ENCODE data around the gene GAREM1. TPM values are rescaled to one million over a fixed set of nuclear protein-coding genes. Genes with fewer than 3 reads are reported as not detected.

The GAREM1 gene
- total and polyA plus RNA-seq, 8 donors = 2.5 to 60.3 (median 16.2) TPM

GRCh38 chr18:32252141-32252860 lies 218.4 kb downstream of the GAREM1 start:
- Histone ChIP-seq H3K9me3 (no peaks in the 10 kb centered on the region), H3K4me1 (no peaks in the 10 kb centered on the region), H3K36me3 (no peaks in the 10 kb centered on the region), H3K27ac (no peak overlapping the region), H3K27me3 (no peaks in the 10 kb centered on the region), H3K4me3 (no peak overlapping the region)
- 69 to 83% (median 80%) methylated on average over 8 of the region's 8 CpGs for WGBS, 5 donors
- TF ChIP-seq POLR2A (IDR thresholded peaks at IDR 0.05) = no peak
- no peak for DNase-seq
- intact Hi-C loops (cut with DNase I; ENCODE audit: low total_unique reads) = no loop called here

- TF ChIP-seq EP300 (IDR thresholded peaks at IDR 0.05) (no peak), POLR2AphosphoS5 (IDR thresholded peaks at IDR 0.05) (no peak), CTCF (IDR thresholded peaks at IDR 0.05) (no peak)
- no peak for DNase-seq
- H3K4me1 ChIP-seq = no peaks in the 10 kb centered on the region
- 37 to 63% (median 50%) methylated on average over 3 of the region's 3 CpGs for WGBS, 5 donors
- H3K36me3 ChIP-seq = no peaks in the 10 kb centered on the region
- H3K27ac ChIP-seq = no peak overlapping the region
- H3K9me3 ChIP-seq = no peaks in the 10 kb centered on the region
- intact Hi-C loops (cut with DNase I; ENCODE audit: low total_unique reads) = no loop called here
- no peak overlapping the region for H3K4me3 ChIP-seq
- no peaks in the 10 kb centered on the region for H3K27me3 ChIP-seq
Observed at GRCh38 chr18:32251466-32251865, 219.2 kb downstream of the GAREM1 start.

DNA sequence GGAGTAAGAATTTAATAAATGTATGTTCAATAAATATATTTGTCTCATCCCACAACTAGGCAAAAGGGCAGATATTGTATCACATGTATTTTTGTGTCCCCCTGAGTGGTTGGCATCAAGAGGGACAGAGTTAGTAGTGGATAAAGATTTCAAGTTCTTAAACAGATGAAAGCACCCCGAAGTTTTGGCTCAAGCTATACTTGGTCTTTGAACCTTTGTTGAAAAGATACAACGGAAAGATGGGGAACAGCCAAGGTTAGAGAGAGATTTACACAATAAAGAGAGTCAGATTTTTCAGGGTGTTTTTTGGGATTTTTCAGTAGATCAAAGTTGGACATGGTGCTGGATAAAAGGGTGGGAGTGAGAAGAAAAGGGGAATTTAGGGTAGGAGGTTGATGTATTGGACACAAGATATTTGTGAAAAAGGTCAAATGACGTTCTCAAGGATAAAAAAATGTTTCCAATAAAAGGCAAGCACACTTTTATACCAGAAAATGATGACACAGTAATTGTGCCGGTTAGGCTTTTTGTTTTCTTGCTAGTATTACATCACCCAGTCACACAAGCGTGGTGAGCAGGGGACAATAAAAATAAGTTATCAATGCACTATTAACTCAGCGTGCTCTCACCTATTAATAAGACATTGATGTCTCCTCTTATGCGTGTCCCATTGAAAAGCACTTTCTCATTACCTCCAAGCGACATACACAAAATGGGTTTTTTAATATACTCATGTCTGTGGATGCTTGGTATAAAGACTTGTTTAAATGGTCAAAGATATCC lies 221.3 kb downstream of the GAREM1 start:
- Histone ChIP-seq H3K27ac (no peak overlapping the region), H3K4me3 (no peak overlapping the region), H3K36me3 (no peaks in the 10 kb centered on the region), H3K27me3 (no peaks in the 10 kb centered on the region), H3K4me1 (no peaks in the 10 kb centered on the region), H3K9me3 (no peaks in the 10 kb centered on the region)
- TF ChIP-seq POLR2A (IDR thresholded peaks at IDR 0.05) (no peak), CTCF (IDR thresholded peaks at IDR 0.05) (no peak), POLR2AphosphoS5 (IDR thresholded peaks at IDR 0.05) (no peak), EP300 (IDR thresholded peaks at IDR 0.05) (no peak)
- intact Hi-C loops (cut with DNase I; ENCODE audit: low total_unique reads) = no loop called here
- no peak for DNase-seq
- 82 to 89% (median 87%) methylated on average over 8 of the region's 8 CpGs for WGBS, 5 donors

DNA sequence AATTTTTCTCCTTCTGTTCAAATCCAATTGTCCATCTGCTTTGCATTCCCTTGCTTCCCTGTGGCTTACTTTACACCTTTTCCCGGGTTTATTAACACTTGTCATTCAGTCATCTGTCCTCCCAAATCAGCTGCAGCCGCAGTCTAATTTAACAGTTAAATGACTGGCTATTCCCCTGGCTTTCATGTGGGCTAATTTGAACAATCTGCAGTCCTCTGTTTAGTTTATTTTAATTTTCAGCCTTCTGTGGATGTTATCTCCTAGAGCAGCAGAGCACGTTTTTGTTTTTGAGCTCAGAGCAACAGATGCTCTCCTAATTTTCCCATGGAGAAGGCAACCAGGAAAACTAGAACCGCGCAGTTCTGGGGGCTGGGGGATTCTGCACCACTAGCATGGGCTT lies 225.8 kb downstream of the GAREM1 start:
- H3K4me1 ChIP-seq = no peaks in the 10 kb centered on the region
- H3K27ac ChIP-seq = no peak overlapping the region
- H3K36me3 ChIP-seq = no peaks in the 10 kb centered on the region
- H3K4me3 ChIP-seq = no peak overlapping the region
- 54 to 68% (median 57%) methylated on average over 5 of the region's 5 CpGs for WGBS, 5 donors
- H3K9me3 ChIP-seq = no peaks in the 10 kb centered on the region
- no peaks in the 10 kb centered on the region for H3K27me3 ChIP-seq
- no peak for DNase-seq
- intact Hi-C loops (cut with DNase I; ENCODE audit: low total_unique reads) = no loop called here
- TF ChIP-seq POLR2A (IDR thresholded peaks at IDR 0.05) = no peak

DNA sequence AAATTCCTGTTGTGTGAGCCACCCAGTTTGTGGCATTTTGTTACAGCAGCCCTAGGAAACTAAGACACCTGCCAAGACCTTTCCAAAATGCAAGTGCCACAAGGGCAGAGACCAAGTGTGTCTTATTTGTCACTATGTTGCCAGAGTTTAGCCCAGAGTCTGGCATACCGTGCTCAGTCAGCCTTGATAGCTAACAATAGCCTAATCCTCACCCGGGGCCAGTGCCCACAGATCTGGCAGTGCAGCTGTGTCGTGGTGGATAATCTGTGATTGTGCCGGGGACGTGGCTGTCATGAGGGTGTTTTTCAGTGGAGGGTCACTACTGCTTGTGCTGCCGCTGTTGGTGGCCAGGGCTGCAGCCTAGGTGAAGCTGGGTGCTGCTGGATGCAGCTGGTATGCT lies 227.3 kb downstream of the GAREM1 start:
- 88 to 94% (median 90%) methylated on average over 5 to 6 of the region's 6 CpGs for WGBS, 5 donors
- intact Hi-C loops (cut with DNase I; ENCODE audit: low total_unique reads) = no loop called here
- Histone ChIP-seq H3K4me3 (no peak overlapping the region), H3K9me3 (no peaks in the 10 kb centered on the region), H3K27me3 (no peaks in the 10 kb centered on the region), H3K4me1 (no peaks in the 10 kb centered on the region), H3K27ac (no peak overlapping the region), H3K36me3 (no peaks in the 10 kb centered on the region)
- TF ChIP-seq CTCF (IDR thresholded peaks at IDR 0.05) (no peak), EP300 (IDR thresholded peaks at IDR 0.05) (no peak), POLR2A (IDR thresholded peaks at IDR 0.05) (no peak), POLR2AphosphoS5 (IDR thresholded peaks at IDR 0.05) (no peak)
- DNase-seq = no peak
